Hepatocyte (in vitro differentiated cells): ENCODE data around the gene ACVR1.

Experiments used
- EZH2 ChIP-seq: fragments of 200-600 bp; sonication (generic); IDR thresholded peaks from 2 replicates; pipeline ENCODE4 v1.6.1; 2016; ENCODE audit warnings: antibody characterized with exemption, mild to moderate bottlenecking, borderline replicate concordance
- TF ChIP-seq, protein P1 (sequence below): fragments of 200-600 bp; sonication (generic); IDR thresholded peaks from 2 replicates; pipeline ENCODE4 v1.5.1; 2016; ENCODE audit warnings: antibody characterized with exemption, mild to moderate bottlenecking; ENCODE audit not compliant: poor library complexity

- TF ChIP-seq, protein P1, sequence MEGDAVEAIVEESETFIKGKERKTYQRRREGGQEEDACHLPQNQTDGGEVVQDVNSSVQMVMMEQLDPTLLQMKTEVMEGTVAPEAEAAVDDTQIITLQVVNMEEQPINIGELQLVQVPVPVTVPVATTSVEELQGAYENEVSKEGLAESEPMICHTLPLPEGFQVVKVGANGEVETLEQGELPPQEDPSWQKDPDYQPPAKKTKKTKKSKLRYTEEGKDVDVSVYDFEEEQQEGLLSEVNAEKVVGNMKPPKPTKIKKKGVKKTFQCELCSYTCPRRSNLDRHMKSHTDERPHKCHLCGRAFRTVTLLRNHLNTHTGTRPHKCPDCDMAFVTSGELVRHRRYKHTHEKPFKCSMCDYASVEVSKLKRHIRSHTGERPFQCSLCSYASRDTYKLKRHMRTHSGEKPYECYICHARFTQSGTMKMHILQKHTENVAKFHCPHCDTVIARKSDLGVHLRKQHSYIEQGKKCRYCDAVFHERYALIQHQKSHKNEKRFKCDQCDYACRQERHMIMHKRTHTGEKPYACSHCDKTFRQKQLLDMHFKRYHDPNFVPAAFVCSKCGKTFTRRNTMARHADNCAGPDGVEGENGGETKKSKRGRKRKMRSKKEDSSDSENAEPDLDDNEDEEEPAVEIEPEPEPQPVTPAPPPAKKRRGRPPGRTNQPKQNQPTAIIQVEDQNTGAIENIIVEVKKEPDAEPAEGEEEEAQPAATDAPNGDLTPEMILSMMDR = no peak
- no peak for TF ChIP-seq EZH2
Measured at GRCh38 chr2:157900203-157900602, 24.1 kb upstream of the ACVR1 start.
